ENCODE results near the gene NSRP1.

The NSRP1 gene

DNA sequence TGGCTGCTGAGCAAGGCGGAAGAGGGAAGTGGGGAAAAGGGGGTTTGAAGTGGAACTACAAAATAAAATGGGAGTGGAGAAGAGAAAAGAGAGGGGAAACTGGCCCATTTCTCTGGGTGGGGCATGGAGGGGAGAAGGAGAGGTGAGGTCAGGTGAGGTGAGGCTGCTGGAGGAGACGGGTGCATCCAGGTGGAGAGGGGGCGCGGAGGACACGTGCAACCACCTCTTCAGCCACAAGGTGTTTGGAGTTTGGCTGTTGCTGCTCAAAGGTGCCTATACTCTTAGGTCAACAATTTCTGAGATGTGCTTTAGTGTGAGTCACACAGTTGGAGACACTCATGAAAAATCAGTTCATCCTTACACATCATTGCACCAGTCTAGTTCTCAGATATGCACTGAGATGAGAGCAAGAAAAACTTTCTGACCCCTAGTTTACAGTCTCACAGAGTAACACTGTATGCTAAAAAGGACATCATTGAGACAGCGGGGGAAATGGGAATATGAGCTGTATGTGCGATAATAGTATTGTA, 114.0 kb downstream of the NSRP1 start:
- no peak for DNase-seq (ENCODE audit: low read depth)
- H3K4me3 ChIP-seq (ENCODE audit: low read depth, low read length): no peak overlapping the region
- TF ChIP-seq, protein P1, sequence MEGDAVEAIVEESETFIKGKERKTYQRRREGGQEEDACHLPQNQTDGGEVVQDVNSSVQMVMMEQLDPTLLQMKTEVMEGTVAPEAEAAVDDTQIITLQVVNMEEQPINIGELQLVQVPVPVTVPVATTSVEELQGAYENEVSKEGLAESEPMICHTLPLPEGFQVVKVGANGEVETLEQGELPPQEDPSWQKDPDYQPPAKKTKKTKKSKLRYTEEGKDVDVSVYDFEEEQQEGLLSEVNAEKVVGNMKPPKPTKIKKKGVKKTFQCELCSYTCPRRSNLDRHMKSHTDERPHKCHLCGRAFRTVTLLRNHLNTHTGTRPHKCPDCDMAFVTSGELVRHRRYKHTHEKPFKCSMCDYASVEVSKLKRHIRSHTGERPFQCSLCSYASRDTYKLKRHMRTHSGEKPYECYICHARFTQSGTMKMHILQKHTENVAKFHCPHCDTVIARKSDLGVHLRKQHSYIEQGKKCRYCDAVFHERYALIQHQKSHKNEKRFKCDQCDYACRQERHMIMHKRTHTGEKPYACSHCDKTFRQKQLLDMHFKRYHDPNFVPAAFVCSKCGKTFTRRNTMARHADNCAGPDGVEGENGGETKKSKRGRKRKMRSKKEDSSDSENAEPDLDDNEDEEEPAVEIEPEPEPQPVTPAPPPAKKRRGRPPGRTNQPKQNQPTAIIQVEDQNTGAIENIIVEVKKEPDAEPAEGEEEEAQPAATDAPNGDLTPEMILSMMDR (IDR thresholded peaks at IDR 0.05; ENCODE audit: insufficient read depth, low read depth, low read length, missing control alignments): no peak

DNA sequence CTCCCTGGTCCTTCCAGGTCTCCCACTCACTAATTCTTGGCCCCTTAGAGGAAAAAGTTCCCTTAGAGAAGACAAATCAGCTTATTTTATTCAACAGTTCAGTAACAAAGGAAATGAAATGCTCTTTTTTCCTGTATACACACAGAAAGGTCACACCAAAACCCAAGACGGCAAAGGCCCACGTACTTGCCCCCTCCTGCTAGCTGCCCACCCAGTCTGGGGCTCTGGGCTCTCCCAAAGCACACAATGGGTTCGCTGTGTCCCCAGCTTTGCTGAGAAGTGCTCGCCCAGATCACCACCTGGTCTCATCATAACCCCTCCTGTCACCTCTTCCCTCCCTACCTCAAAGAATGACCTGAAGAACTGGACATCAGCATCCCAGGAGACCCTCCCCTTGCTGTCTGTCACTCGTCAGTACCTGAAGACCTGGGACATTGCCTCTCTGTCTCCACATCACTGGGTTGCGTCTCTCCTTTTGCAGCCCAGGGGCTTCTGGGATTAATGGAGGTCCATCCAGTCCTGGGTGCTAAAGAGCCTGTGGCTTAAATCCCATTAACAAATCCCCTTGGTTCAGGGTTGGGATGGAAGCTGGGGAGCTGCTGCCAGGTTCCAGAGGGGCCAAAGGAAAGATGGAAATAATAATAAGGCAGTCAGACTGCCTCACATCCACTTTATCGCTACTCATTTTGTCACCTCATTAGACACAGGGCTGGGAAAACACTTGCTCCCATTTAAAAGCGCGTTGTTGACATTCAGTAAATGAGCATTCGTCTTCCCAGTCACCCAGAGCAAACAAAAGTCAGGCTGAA, 115.6 kb downstream of the NSRP1 start:
- no peak overlapping the region for H3K4me3 ChIP-seq (ENCODE audit: low read depth, low read length)
- TF ChIP-seq, protein P1 (IDR thresholded peaks at IDR 0.05; ENCODE audit: insufficient read depth, low read depth, low read length, missing control alignments): no peak
- DNase-seq (ENCODE audit: low read depth): no peak

DNA sequence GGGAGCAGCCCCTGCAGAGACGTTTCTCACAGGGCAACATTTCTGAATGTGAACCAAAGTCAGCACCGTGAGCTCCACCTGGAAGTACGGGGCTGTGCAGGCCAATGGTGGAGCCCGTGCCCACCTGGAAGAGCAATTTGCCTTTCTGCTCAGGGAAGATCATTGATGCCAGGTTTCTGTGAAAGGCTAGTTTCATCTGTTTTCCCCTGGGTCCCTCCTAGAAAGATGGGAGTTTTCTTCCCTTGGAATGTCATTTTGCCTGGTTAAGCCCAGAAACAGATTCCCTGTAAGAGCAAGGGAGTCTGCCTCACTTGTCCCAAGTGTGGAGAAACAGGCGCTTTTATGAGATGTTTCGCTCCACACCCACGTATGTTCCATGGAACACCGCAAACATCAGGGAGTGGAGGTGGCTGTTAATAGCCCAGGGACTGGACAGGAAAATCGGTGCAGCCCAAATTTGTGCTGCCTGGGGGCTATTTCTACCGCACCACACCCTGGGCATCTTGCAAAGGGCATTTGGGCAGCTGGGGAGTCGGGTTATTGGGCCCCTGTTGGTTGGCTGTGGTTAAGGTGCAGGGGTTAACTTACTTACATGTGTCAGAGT, 116.3 kb downstream of the NSRP1 start:
- TF ChIP-seq, protein P1 (IDR thresholded peaks at IDR 0.05; ENCODE audit: insufficient read depth, low read depth, low read length, missing control alignments): no peak
- no peak for DNase-seq (ENCODE audit: low read depth)
- H3K4me3 ChIP-seq (ENCODE audit: low read depth, low read length): no peak overlapping the region

DNA sequence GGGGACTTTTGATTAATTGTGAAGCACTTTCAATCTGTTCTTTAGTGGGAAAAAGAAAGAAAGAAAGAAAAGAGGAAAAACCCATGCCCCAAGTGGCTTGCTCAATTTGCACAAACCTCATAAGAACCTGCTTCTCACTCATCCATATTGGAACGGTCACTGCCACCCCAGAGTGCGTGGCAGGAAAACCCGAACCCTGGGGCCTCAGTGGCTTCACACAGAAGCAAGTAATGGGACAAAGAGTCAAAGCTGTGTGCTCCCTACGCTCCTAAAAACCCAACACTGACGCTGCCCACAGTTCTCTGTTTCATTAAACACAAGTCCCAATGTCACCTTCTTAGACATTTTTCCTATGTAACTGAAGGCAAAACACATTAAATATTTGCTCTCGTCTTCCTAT, 117.7 kb downstream of the NSRP1 start:
- no peak for DNase-seq (ENCODE audit: low read depth)
- TF ChIP-seq, protein P1 (IDR thresholded peaks at IDR 0.05; ENCODE audit: insufficient read depth, low read depth, low read length, missing control alignments): no peak
- H3K4me3 ChIP-seq (ENCODE audit: low read depth, low read length): no peak overlapping the region

DNA sequence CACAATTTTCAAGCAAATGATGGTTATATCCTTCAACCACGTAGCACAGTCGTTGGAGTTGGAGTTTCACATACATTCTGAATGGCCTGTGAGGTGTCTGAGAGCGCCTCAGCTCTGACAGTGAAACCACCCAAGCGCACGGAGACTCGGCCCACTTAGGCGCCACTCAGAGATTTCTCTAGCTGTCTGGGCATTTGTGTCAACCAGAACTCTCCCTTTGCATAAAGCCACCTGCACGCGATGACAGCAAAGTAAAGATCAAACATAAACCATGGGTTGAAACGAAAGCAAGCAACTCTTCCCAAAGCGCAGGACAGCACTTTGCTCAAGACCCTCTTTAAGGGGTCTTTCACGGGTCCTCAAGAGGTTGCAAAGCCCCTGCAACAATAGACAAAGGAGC, 118.3 kb downstream of the NSRP1 start:
- H3K4me3 ChIP-seq (ENCODE audit: low read depth, low read length): peak overlapping the region; percentile 40
- TF ChIP-seq, protein P1 (IDR thresholded peaks at IDR 0.05; ENCODE audit: insufficient read depth, low read depth, low read length, missing control alignments): no peak
- DNase-seq (ENCODE audit: low read depth): peak; percentile 87

DNA sequence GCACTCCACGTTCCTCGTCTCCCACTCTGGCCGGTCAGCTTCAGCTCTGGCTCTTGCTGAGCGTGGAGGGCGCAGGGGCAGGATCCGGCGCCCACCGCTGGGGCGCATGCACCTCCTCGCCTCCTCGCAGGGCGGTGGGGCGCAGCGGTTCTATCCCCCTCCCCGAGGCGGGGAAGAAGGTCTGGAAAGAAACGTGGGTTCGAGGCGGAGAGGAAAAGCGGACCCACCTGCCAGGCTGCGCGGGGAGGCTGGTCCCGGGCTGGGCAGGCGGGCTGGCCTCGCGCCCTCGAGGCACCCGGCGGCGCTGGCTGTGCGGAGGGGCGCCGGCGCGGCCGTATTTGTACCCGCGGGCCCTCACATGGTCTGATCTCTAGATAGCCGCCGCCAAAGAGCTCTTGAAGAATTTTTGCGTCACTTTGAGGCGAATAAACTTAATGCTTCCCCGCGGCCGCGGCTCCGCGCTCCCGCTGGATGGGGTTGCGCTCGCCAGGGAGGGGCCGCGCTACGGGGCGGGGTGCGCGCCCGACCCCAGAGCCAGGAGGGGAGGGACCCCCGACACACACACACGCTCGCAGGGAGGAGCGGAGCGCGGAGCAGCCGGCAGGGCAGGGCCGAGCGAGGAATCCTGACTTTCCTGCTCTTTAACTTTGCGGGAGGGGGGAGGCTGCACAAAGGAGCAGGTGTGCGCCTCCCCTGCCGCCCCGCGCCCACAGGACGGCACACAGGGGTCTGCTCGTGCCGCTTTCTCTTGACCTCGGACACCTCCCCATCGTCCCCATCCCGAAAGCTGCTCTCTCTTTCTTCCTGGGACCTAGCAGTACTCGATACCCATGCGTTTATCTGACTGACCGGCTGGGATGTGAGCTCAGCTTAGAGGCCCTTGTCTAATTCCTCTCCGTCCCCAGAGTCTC, 119.0 kb downstream of the NSRP1 start, which contains the start of gene SLC6A4:
SLC6A4 (minus strand) TSS at position 312 of the 911 bp plus-strand sequence. CDS start 13,739 bp downstream, outside the sequence.
- TF ChIP-seq, protein P1 (IDR thresholded peaks at IDR 0.05; ENCODE audit: insufficient read depth, low read depth, low read length, missing control alignments): no peak
- DNase-seq (ENCODE audit: low read depth): no peak
- H3K4me3 ChIP-seq (ENCODE audit: low read depth, low read length): peak within 1 kb of the TSS; percentile 40
